ENCODE results near the gene REPS2. TPM values are rescaled to one million over a fixed set of nuclear protein-coding genes. Genes with fewer than 3 reads are reported as not detected.

Gene REPS2
- total and polyA plus RNA-seq, 4 experiments from 2014 or later, result 0.09 to 1.4 (median 0.61) TPM

DNA sequence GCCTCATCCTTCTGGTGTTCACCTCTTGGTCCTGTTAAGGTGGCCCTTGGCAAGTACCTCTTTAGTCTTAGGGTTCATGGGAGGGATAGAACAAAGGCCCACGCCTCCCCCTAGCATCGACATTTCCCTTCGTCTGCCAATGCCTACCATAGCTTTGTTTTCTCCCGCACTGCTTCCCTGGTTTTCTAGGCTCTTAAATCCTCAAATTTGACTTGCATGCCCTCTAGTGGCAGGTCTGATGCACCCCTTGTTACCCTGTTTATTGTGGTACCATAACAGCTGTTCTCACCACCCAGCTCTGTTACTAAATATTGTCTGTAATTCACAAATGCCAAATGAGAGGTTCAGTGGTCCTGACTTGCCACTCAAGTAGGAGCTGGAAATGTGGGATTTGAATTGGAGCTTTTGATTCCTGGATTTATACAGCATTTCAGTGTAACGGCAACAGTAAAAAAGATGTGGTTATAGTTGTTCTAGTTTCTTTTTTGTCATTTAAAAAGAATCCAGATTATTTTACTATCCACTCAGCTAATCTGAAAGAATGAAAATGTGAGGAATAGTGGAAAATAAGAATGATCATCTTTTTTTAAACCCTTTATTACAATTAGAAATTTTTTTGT, 100.1 kb downstream of the REPS2 start:
- Mint-ChIP-seq H3K4me1 (no peaks in the 10 kb centered on the region), H3K4me3 (no peak overlapping the region), H3K27me3 (no peaks in the 10 kb centered on the region), H3K9me3 (no peaks in the 10 kb centered on the region), H3K36me3 (no peaks in the 10 kb centered on the region), H3K27ac (no peak overlapping the region)
- H3K4me1 ChIP-seq (ENCODE audit: insufficient read depth, low read length), result no peaks in the 10 kb centered on the region
- ChIA-PET CTCF (ENCODE audit: partially characterized antibody) (interaction anchor here (0.8 to 5.5 kb wide), 11 partner anchors 8 to 223 kb away, joined by 3 to 54 read pairs (median 3); no protein-coding TSS in a partner anchor), POLR2A (ENCODE audit: partially characterized antibody) (no interaction called here)
- H3K4me3 ChIP-seq (ENCODE audit: low read length in 2 of 2), result no peak overlapping the region
- intact Hi-C loops (cut with micrococcal nuclease), result no loop called here
- H3K27me3 ChIP-seq (ENCODE audit: insufficient read depth, low read length), result no peaks in the 10 kb centered on the region
- peak in 4 of 5 donors; percentile 11 to 25 (median 23) for DNase-seq
- no peaks in the 10 kb centered on the region for H3K36me3 ChIP-seq (ENCODE audit: insufficient read depth, low read length)
- H3K9me3 ChIP-seq (ENCODE audit: control insufficient read depth in 1 of 2, low read length in 2 of 2), result no peaks in the 10 kb centered on the region
- H3K27ac ChIP-seq (ENCODE audit: low read depth, low read length), result no peak overlapping the region

DNA sequence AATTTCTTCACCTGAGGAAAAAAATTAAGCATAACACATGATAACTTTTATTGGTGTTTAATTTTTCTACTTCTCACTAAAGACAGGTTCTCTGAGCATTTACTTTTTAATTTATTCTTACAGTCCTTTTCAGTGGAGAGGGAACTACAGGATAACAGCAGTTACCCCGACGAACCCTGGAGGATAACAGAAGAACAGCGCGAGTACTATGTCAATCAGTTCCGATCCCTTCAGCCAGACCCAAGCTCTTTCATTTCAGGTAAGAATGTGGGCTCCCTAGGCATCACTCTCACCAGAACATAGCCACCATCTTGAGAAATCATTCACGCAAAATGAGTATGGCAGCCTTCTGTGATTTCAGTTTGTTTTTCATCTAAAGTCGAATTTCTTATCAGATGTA, 100.8 kb downstream of the REPS2 start:
- H3K27me3 Mint-ChIP-seq, result no peaks in the 10 kb centered on the region
- intact Hi-C loops (cut with micrococcal nuclease), result no loop called here
- no peaks in the 10 kb centered on the region for H3K4me1 Mint-ChIP-seq
- Histone ChIP-seq H3K27ac (ENCODE audit: low read depth, low read length) (no peak overlapping the region), H3K4me1 (ENCODE audit: insufficient read depth, low read length) (no peaks in the 10 kb centered on the region), H3K36me3 (ENCODE audit: insufficient read depth, low read length) (no peaks in the 10 kb centered on the region), H3K9me3 (ENCODE audit: control insufficient read depth in 1 of 2, low read length in 2 of 2) (no peaks in the 10 kb centered on the region), H3K27me3 (ENCODE audit: insufficient read depth, low read length) (no peaks in the 10 kb centered on the region), H3K4me3 (ENCODE audit: low read length in 2 of 2) (no peak overlapping the region)
- CTCF ChIA-PET (ENCODE audit: partially characterized antibody), result interaction anchor here (0.8 to 5.5 kb wide), 9 partner anchors 9 to 224 kb away, joined by 3 to 54 read pairs (median 3); no protein-coding TSS in a partner anchor
- POLR2A ChIA-PET (ENCODE audit: partially characterized antibody), result no interaction called here
- H3K36me3 Mint-ChIP-seq, result no peaks in the 10 kb centered on the region
- no peaks in the 10 kb centered on the region for H3K9me3 Mint-ChIP-seq
- no peak overlapping the region for H3K4me3 Mint-ChIP-seq
- DNase-seq, result no peak
- no peak overlapping the region for H3K27ac Mint-ChIP-seq

DNA sequence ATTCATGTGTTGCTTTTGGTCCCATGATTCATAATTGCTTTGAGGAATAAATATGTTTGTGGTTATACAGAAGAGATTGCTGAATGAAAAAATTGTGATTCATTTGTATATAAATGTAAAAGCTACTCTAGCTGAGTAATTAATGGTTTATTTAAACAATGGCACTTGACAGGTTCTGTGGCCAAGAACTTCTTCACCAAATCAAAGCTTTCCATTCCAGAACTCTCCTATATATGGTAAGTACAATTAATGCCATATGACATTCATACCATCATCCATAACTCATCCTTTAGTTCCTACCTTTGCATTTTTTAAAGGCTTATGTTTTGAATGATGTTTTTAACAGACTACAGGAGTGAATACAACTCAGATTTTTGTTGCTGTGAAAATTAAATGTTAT, 105.8 kb downstream of the REPS2 start:
- no peaks in the 10 kb centered on the region for H3K9me3 ChIP-seq (ENCODE audit: control insufficient read depth in 1 of 2, low read length in 2 of 2)
- ChIA-PET POLR2A (ENCODE audit: partially characterized antibody) (no interaction called here), CTCF (ENCODE audit: partially characterized antibody) (no interaction called here)
- Mint-ChIP-seq H3K4me1 (no peaks in the 10 kb centered on the region), H3K27ac (no peak overlapping the region), H3K36me3 (no peaks in the 10 kb centered on the region), H3K27me3 (no peaks in the 10 kb centered on the region), H3K4me3 (no peak overlapping the region), H3K9me3 (no peaks in the 10 kb centered on the region)
- H3K4me1 ChIP-seq (ENCODE audit: insufficient read depth, low read length), result no peaks in the 10 kb centered on the region
- H3K4me3 ChIP-seq (ENCODE audit: low read length in 2 of 2), result no peak overlapping the region
- H3K36me3 ChIP-seq (ENCODE audit: insufficient read depth, low read length), result no peaks in the 10 kb centered on the region
- no peak for DNase-seq
- intact Hi-C loops (cut with micrococcal nuclease), result no loop called here
- no peaks in the 10 kb centered on the region for H3K27me3 ChIP-seq (ENCODE audit: insufficient read depth, low read length)
- no peak overlapping the region for H3K27ac ChIP-seq (ENCODE audit: low read depth, low read length)

DNA sequence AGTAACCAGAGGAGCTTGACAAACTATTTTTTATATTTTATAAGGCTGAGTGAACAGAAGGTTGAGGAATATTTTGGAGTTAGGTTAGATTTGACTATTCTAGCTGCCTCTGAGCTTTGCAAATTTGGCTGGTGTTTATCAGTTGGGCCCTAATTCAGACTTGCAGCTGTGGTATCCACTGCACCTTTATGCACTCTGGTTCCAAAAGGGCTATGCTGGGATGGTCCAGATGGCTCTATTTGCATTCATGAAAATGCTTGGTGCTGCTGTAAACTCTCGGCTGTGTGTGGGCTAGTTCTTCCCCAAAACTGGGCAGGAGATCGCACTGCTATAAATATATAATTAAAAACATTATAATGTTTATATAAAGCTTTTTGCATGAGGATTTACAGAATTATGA, 106.3 kb downstream of the REPS2 start:
- intact Hi-C loops (cut with micrococcal nuclease), result no loop called here

DNA sequence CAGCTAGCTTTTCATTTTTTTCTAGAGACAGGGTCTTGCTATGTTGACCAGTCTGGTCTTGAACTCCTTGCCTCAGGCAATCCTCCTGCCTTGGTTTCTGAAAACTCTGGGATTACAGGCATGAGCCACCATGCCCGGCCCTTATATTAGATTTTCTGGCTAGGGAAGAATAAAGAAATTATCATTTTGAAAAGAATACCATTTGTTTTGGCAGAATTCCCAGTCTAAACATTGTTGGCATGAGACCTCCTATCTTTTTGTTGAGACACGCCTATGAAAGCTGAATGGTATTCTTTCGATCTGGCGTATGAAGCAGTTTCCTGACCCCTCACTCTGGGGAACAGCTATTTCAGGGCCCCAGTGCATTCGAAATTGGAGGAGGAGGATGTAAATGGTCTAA, 107.0 kb downstream of the REPS2 start:
- H3K27me3 ChIP-seq (ENCODE audit: insufficient read depth, low read length), result no peaks in the 10 kb centered on the region
- Mint-ChIP-seq H3K36me3 (no peaks in the 10 kb centered on the region), H3K4me1 (no peaks in the 10 kb centered on the region), H3K27ac (no peak overlapping the region), H3K9me3 (no peaks in the 10 kb centered on the region), H3K4me3 (no peak overlapping the region), H3K27me3 (no peaks in the 10 kb centered on the region)
- no peak for DNase-seq
- CTCF ChIA-PET (ENCODE audit: partially characterized antibody), result interaction anchor here (0.8 to 1.6 kb wide), 3 partner anchors 8 to 172 kb away, joined by 3 read pairs; no protein-coding TSS in a partner anchor
- no peak overlapping the region for H3K4me3 ChIP-seq (ENCODE audit: low read length in 2 of 2)
- no peaks in the 10 kb centered on the region for H3K36me3 ChIP-seq (ENCODE audit: insufficient read depth, low read length)
- H3K27ac ChIP-seq (ENCODE audit: low read depth, low read length), result no peak overlapping the region
- no peaks in the 10 kb centered on the region for H3K4me1 ChIP-seq (ENCODE audit: insufficient read depth, low read length)
- no peaks in the 10 kb centered on the region for H3K9me3 ChIP-seq (ENCODE audit: control insufficient read depth in 1 of 2, low read length in 2 of 2)
- intact Hi-C loops (cut with micrococcal nuclease), result no loop called here
- POLR2A ChIA-PET (ENCODE audit: partially characterized antibody), result no interaction called here

More for the DNA sequence above, 106.3 kb downstream of the REPS2 start:
- Histone ChIP-seq H3K4me3 (ENCODE audit: low read length in 2 of 2) (no peak overlapping the region), H3K27ac (ENCODE audit: low read depth, low read length) (no peak overlapping the region), H3K27me3 (ENCODE audit: insufficient read depth, low read length) (no peaks in the 10 kb centered on the region), H3K4me1 (ENCODE audit: insufficient read depth, low read length) (no peaks in the 10 kb centered on the region), H3K36me3 (ENCODE audit: insufficient read depth, low read length) (no peaks in the 10 kb centered on the region), H3K9me3 (ENCODE audit: control insufficient read depth in 1 of 2, low read length in 2 of 2) (no peaks in the 10 kb centered on the region)
- no peaks in the 10 kb centered on the region for H3K27me3 Mint-ChIP-seq
- no peak overlapping the region for H3K4me3 Mint-ChIP-seq
- CTCF ChIA-PET (ENCODE audit: partially characterized antibody), result no interaction called here
- no peaks in the 10 kb centered on the region for H3K36me3 Mint-ChIP-seq
- no peak for DNase-seq
- POLR2A ChIA-PET (ENCODE audit: partially characterized antibody), result no interaction called here
- H3K9me3 Mint-ChIP-seq, result no peaks in the 10 kb centered on the region
- H3K27ac Mint-ChIP-seq, result no peak overlapping the region
- H3K4me1 Mint-ChIP-seq, result no peaks in the 10 kb centered on the region

DNA sequence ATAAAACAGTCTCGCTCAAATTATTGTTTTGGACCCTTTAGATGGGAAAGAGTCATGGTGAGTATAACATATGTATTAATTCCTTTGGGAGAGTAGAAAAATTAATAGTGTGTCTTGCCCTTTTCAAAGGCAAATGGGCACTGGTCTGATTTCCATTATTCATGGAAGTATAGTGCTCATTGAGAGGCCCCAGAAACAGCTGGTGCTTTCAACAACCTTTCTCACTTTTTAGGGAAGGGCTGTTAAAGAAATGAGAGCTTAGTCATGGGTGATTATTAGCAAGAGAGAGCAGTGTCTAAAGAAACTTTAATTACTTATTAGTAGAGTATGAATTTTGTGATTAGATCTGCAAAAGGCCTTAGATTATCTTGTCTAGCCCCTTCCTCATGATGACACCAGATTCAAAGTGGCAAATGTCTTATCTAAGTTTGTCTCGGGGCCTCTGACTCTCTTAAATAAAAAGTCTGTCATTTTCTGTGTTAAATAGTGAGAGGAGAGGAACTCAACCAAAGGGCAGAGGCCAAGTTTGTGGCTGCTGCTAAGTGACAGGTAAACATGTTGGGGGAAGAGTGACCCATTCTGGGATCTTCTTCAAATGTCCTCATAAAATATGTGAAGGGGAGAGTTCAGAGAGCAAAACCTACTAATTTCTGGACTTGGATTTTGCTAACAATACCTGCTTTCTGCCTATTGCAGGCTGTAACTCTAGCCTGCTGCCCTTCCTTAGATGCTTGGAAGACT, 110.6 kb downstream of the REPS2 start:
- Histone ChIP-seq H3K4me1 (ENCODE audit: insufficient read depth, low read length) (no peaks in the 10 kb centered on the region), H3K9me3 (ENCODE audit: control insufficient read depth in 1 of 2, low read length in 2 of 2) (no peaks in the 10 kb centered on the region), H3K4me3 (ENCODE audit: low read length in 2 of 2) (no peak overlapping the region), H3K36me3 (ENCODE audit: insufficient read depth, low read length) (no peaks in the 10 kb centered on the region), H3K27ac (ENCODE audit: low read depth, low read length) (no peak overlapping the region), H3K27me3 (ENCODE audit: insufficient read depth, low read length) (no peaks in the 10 kb centered on the region)
- intact Hi-C loops (cut with micrococcal nuclease), result no loop called here
- Mint-ChIP-seq H3K4me1 (no peaks in the 10 kb centered on the region), H3K4me3 (peak overlapping the region in 1 of 8 donors; percentile 26), H3K36me3 (no peaks in the 10 kb centered on the region), H3K27ac (no peak overlapping the region), H3K9me3 (no peaks in the 10 kb centered on the region), H3K27me3 (no peaks in the 10 kb centered on the region)
- DNase-seq, result no peak
- POLR2A ChIA-PET (ENCODE audit: partially characterized antibody), result no interaction called here
- CTCF ChIA-PET (ENCODE audit: partially characterized antibody), result no interaction called here

DNA sequence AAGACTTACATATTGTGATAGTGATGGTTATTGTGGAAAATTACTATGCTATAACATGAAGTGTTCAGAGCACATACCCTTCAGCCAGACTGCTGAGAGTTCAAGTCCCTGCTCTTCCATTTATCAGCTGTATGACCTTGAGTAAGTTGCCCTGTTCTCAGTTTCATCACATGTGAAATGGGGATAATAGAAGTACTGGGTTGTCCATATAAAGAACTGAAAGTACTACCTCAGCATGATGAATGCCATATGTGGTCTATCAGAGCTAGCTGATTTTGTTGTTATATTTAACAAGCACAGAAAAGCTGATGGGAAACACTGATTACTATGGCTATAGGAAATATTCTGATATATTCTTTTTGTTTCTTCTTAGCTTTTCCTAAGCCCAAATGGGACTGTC, 115.6 kb downstream of the REPS2 start:
- no peak overlapping the region for H3K27ac ChIP-seq (ENCODE audit: low read depth, low read length)
- intact Hi-C loops (cut with micrococcal nuclease), result no loop called here
- CTCF ChIA-PET (ENCODE audit: partially characterized antibody), result no interaction called here

More for the DNA sequence above, 115.6 kb downstream of the REPS2 start:
- no peaks in the 10 kb centered on the region for H3K36me3 ChIP-seq (ENCODE audit: insufficient read depth, low read length)
- H3K9me3 ChIP-seq (ENCODE audit: control insufficient read depth in 1 of 2, low read length in 2 of 2), result no peaks in the 10 kb centered on the region
- no peak overlapping the region for H3K4me3 ChIP-seq (ENCODE audit: low read length in 2 of 2)
- POLR2A ChIA-PET (ENCODE audit: partially characterized antibody), result no interaction called here
- H3K4me1 ChIP-seq (ENCODE audit: insufficient read depth, low read length), result no peaks in the 10 kb centered on the region
- no peak for DNase-seq
- Mint-ChIP-seq H3K27ac (no peak overlapping the region), H3K9me3 (no peaks in the 10 kb centered on the region), H3K27me3 (no peaks in the 10 kb centered on the region), H3K4me3 (no peak overlapping the region), H3K36me3 (no peaks in the 10 kb centered on the region), H3K4me1 (no peaks in the 10 kb centered on the region)
- H3K27me3 ChIP-seq (ENCODE audit: insufficient read depth, low read length), result no peaks in the 10 kb centered on the region
